Metanephros (tissue), 1 donor: Measurements from ENCODE around the gene CT45A9. TPM values are rescaled to one million over a fixed set of nuclear protein-coding genes. Genes with fewer than 3 reads are reported as not detected.

Experiments
- total RNA-seq: library from RNA; depleted of rRNA; stranded (reverse); fragments of >200 nt; gene quantifications from one replicate; pipeline ENCODE4 v1.2.3, GENCODE V29; 2014

CT45A9 gene
- total RNA-seq = not detected

GRCh38 chrX:135871712-135872111, at the start of gene CT45A9:
CT45A9 (minus strand) TSS chrX:135871812; CDS start chrX:135868061, 3,751 bp downstream.

GRCh38 chrX:135893294-135893817, 21.7 kb upstream of the CT45A9 start, which contains the start of the genes CT45A10 and SAGE1:
CT45A10 (minus strand) TSS chrX:135893444; CDS start chrX:135885344, 8,100 bp downstream.
SAGE1 (plus strand) TSS chrX:135893716; CDS start chrX:135896243, 2,527 bp downstream.

GRCh38 chrX:135854438-135854837, 17.2 kb downstream of the CT45A9 start, which contains the start of gene CT45A8:
CT45A8 (minus strand) TSS chrX:135854538; CDS start chrX:135850783, 3,755 bp downstream.

GRCh38 chrX:135837180-135837579, 34.4 kb downstream of the CT45A9 start, which contains the start of gene CT45A7:
CT45A7 (minus strand) TSS chrX:135837280; CDS start chrX:135833533, 3,747 bp downstream.

GRCh38 chrX:135819912-135820311, 51.7 kb downstream of the CT45A9 start, which contains the start of gene CT45A2:
CT45A2 (minus strand) TSS chrX:135820012; CDS start chrX:135816265, 3,747 bp downstream.

Other genes with a start within 250 kb of the CT45A9 start
- not detected for gene CT45A1, start 158.2 kb downstream of the CT45A9 start, total RNA-seq
- gene CT45A3, start 103.6 kb downstream of the CT45A9 start, total RNA-seq = 0.18 TPM
- gene CT45A5, start 86.3 kb downstream of the CT45A9 start, total RNA-seq = not detected
- not detected for gene CT45A6, start 69.0 kb downstream of the CT45A9 start, total RNA-seq
- not detected for gene CT45A2, start 51.8 kb downstream of the CT45A9 start, total RNA-seq
- gene CT45A7, start 34.5 kb downstream of the CT45A9 start, total RNA-seq = not detected
- not detected for gene CT45A8, start 17.3 kb downstream of the CT45A9 start, total RNA-seq
- not detected for gene CT45A10, start 21.6 kb upstream of the CT45A9 start, total RNA-seq
- gene SAGE1, start 21.9 kb upstream of the CT45A9 start, total RNA-seq = not detected
- gene MMGT1, start 102.2 kb upstream of the CT45A9 start, total RNA-seq = 16.7 TPM
- 17.7 TPM for gene SLC9A6, start 113.6 kb upstream of the CT45A9 start, total RNA-seq